ENCODE results near the gene MAL.

The MAL gene

DNA sequence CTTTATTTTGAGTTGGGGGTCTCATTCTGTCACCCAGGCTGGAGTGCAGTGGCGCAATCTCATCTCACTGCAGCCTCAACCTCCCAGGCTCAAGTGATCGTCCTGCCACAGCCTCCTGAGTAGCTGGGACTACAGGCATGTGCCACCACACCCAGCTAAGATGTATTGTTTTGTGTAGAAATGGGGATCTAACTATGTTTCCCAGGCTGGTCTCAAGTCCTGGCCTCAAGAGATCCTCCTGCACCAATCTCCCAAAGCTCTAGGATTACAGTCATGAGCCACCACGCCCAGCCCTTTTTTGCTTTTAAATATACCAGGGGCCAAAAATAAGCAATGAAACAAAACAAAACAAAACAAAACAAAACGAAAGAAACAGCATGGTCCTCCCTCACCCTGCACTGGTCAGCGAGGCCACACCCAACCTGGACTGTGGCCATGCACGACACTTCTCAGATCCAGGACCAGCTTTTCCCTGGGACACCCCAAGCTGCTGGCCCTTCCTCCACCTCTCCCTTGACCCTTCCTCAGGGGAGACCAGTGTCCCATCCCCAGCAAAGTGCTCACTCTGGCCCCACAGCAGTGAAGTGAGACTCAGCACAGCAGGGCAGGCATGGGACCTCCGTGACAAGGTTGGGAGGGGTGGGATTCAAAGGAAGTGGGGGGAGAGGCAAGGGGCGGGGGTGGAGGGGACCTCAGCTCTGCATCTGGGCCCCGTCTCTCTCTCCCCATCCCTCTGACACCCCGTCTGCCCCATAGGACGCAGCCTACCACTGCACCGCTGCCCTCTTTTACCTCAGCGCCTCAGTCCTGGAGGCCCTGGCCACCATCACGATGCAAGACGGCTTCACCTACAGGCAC lies 23.5 kb downstream of the MAL start:
- ChIA-PET POLR2A (no interaction called here), CTCF (interaction anchor here (1.1 to 1.7 kb wide), 3 partner anchors 15 to 30 kb away, joined by 3 to 4 read pairs (median 3); no protein-coding TSS in a partner anchor)
- DNase-seq (ENCODE audit: extremely low spot score) = no peak
- TF ChIP-seq CTCF (IDR thresholded peaks at IDR 0.05; ENCODE audit: control extremely low read depth, extremely low read depth, low read depth, missing control alignments) = no peak

GRCh38 chr2:95049683-95049955 lies 24.1 kb downstream of the MAL start:
- no peak for DNase-seq (ENCODE audit: extremely low spot score)
- no peak for TF ChIP-seq CTCF (IDR thresholded peaks at IDR 0.05; ENCODE audit: control extremely low read depth, extremely low read depth, low read depth, missing control alignments)
- CTCF ChIA-PET = interaction anchor here (1.7 to 9.4 kb wide), 3 partner anchors 14 to 30 kb away, joined by 4 to 141 read pairs (median 57); partner anchors contain the start of gene MAL
- POLR2A ChIA-PET = no interaction called here

GRCh38 chr2:95049961-95050360 lies 24.5 kb downstream of the MAL start:
- no peak for TF ChIP-seq CTCF (IDR thresholded peaks at IDR 0.05; ENCODE audit: control extremely low read depth, extremely low read depth, low read depth, missing control alignments)
- POLR2A ChIA-PET = no interaction called here
- CTCF ChIA-PET = interaction anchor here (1.7 to 9.4 kb wide), 3 partner anchors 14 to 29 kb away, joined by 4 to 141 read pairs (median 57); partner anchors contain the start of gene MAL
- no peak for DNase-seq (ENCODE audit: extremely low spot score)

DNA sequence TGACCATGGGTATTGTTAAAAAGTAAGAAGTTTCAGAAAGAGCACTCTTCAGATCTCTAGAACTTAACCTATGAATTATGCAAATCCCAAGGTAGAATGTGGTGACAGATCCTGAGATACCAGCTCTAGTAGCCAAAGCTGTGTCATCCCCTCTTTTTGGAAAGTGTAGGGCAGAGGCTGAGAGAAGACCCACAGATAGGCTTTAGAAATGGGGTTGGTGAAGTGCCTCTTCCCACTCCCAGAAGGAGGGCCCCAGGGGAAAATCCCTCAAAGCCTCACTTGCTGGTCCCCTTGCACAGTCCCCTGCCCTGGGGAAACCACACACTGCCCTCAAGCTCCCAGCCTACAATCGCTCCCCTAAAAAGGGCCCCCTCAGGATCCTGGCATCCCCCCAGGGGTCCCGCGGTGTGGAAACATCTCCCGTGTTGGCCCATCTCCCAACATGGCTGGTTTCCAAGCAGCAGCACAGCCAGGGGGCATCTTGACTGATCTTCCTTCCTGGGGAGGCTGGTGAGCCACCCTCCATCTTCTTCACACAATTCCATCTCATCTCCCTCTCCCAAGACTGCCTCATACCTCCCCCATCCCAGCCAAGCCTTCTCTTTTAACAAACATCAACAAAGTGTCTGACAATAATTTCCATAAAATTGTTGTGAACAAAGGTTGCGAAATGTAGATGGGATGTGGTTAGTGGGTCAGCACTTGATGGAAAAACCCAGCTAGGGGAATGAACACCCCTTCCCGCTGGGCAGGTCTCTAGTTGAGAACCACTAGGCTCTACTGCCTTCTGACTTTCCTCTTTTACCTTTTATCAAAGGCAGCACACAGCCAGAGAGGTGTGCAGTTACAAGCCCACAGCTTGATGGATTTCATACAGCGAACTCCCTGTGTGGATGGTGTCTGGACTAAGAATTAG lies 25.1 kb downstream of the MAL start:
- no peak for TF ChIP-seq CTCF (IDR thresholded peaks at IDR 0.05; ENCODE audit: control extremely low read depth, extremely low read depth, low read depth, missing control alignments)
- ChIA-PET POLR2A (no interaction called here), CTCF (interaction anchor here (1.5 to 9.4 kb wide), 5 partner anchors 13 to 65 kb away, joined by 4 to 141 read pairs (median 17); partner anchors contain the start of gene MAL)
- DNase-seq (ENCODE audit: extremely low spot score) = no peak

GRCh38 chr2:95051626-95052025 lies 26.1 kb downstream of the MAL start:
- DNase-seq (ENCODE audit: extremely low spot score) = no peak
- CTCF ChIA-PET = interaction anchor here (0.8 to 9.4 kb wide), 11 partner anchors 8 to 70 kb away, joined by 3 to 141 read pairs (median 17); partner anchors contain the start of genes MAL and MRPS5
- POLR2A ChIA-PET = no interaction called here
- TF ChIP-seq CTCF (IDR thresholded peaks at IDR 0.05; ENCODE audit: control extremely low read depth, extremely low read depth, low read depth, missing control alignments) = no peak

GRCh38 chr2:95052307-95052706 lies 26.8 kb downstream of the MAL start:
- ChIA-PET CTCF (interaction anchor here (1.1 to 9.4 kb wide), 13 partner anchors 8 to 68 kb away, joined by 3 to 141 read pairs (median 17); partner anchors contain the start of gene MAL), POLR2A (no interaction called here)
- no peak for TF ChIP-seq CTCF (IDR thresholded peaks at IDR 0.05; ENCODE audit: control extremely low read depth, extremely low read depth, low read depth, missing control alignments)
- no peak for DNase-seq (ENCODE audit: extremely low spot score)

All from GM10248 (cell line).